ENCODE data around the gene PER2. TPM values are rescaled to one million over a fixed set of nuclear protein-coding genes. Genes with fewer than 3 reads are reported as not detected.

Gene PER2
- total RNA-seq, 4 donors from 2014 or later, result 24.3 to 105 (median 85.9) TPM

DNA sequence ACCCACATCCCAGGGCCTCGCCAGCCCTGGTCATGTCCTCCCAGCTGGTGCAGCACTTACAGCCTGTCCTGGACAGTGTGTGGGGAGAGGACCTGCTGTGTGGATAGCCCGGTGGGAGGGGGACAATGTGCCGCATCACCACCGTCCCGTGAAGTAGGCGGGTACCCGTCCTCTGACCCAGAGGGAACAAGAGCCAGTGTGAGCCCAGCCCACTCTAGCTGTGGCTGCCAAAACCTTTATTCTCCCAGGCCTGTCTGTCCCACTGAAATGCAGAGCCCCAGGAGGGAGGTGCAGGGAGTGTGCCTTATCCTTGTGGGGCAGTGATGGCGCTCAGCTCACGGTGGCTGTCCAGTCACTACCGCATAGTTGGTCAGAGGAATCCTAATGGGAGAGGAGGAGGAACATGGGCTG is 33.6 kb upstream of the PER2 start:
- DNase-seq (ENCODE audit: low spot score in 2 of 2), result peak; percentile 58 to 61
- WGBS, result 84% methylated on average over 10 of the region's 10 CpGs
- Histone ChIP-seq H3K27me3 (no peaks in the 10 kb centered on the region), H3K36me3 (peaks cover 14% of the 10 kb centered on the region), H3K9me3 (no peaks in the 10 kb centered on the region), H3K4me1 (peaks cover 21% of the 10 kb centered on the region), H3K27ac (no peak overlapping the region), H3K4me3 (no peak overlapping the region)
- TF ChIP-seq POLR2AphosphoS5 (IDR thresholded peaks at IDR 0.05) (no peak), EP300 (IDR thresholded peaks at IDR 0.05) (no peak), POLR2A (IDR thresholded peaks at IDR 0.05) (no peak)
- TF ChIP-seq, protein P1, sequence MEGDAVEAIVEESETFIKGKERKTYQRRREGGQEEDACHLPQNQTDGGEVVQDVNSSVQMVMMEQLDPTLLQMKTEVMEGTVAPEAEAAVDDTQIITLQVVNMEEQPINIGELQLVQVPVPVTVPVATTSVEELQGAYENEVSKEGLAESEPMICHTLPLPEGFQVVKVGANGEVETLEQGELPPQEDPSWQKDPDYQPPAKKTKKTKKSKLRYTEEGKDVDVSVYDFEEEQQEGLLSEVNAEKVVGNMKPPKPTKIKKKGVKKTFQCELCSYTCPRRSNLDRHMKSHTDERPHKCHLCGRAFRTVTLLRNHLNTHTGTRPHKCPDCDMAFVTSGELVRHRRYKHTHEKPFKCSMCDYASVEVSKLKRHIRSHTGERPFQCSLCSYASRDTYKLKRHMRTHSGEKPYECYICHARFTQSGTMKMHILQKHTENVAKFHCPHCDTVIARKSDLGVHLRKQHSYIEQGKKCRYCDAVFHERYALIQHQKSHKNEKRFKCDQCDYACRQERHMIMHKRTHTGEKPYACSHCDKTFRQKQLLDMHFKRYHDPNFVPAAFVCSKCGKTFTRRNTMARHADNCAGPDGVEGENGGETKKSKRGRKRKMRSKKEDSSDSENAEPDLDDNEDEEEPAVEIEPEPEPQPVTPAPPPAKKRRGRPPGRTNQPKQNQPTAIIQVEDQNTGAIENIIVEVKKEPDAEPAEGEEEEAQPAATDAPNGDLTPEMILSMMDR (IDR thresholded peaks at IDR 0.05), result no peak

DNA sequence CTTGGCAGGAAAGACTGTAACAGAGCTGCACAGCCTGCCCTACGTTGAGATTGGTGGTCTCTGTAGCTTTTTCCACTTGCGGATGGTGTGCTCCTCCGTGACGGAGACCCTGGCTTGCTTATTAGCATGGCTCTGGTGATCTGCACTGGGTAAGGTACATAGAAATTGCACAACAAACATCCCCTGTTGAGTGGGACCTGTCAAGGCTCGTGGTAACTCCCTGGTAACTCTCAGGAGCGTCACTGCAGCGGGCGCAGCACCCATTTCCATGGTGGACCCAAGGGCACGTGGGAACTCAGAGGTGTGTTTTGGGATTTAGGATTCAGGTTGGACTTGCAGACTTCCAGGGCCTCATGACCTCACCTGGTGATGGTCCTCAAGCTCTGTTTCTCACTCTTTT is 33.1 kb upstream of the PER2 start:
- peaks cover 21% of the 10 kb centered on the region for H3K4me1 ChIP-seq
- H3K9me3 ChIP-seq, result no peaks in the 10 kb centered on the region
- peaks cover 10% of the 10 kb centered on the region for H3K36me3 ChIP-seq
- DNase-seq (ENCODE audit: low spot score in 2 of 2), result peak; percentile 50 to 55
- 73% methylated on average over 9 of the region's 9 CpGs for WGBS
- no peak overlapping the region for H3K27ac ChIP-seq
- H3K27me3 ChIP-seq, result no peaks in the 10 kb centered on the region
- TF ChIP-seq POLR2AphosphoS5 (IDR thresholded peaks at IDR 0.05) (no peak), EP300 (IDR thresholded peaks at IDR 0.05) (no peak), POLR2A (IDR thresholded peaks at IDR 0.05) (no peak)
- TF ChIP-seq, protein P1 (IDR thresholded peaks at IDR 0.05), result no peak
- peak overlapping the region; percentile 93 for H3K4me3 ChIP-seq

DNA sequence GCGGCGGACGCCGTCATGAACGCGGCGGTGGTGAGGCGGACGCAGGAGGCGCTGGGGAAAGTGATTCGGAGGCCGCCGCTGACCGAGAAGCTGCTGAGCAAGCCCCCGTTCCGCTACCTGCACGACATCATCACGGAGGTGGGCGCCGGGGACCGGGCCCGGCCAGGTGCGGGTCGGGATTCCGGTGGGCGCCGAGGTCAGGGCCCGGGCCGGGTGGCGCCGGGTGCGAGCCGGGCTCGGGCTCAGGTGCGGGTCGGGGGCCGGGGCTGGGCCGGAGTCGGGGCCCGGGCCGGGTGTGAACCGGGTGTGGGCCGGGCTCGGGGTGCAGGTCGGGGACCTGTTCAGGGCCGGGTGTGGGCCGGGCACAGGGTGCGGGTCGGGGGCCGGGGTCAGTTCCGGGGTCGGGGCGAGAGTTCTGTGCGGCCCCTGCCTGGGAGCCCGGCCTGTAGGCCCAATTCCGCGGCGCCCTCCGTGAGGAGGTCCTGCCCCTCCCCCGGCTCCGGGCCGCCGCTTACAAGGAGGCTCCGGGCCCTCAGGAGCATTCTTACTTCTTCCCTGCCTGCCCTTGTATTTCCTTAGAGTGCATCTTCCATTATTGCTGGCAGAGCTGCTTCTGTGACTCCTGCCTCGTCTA is 32.4 kb upstream of the PER2 start:
- Histone ChIP-seq H3K36me3 (peaks cover 3% of the 10 kb centered on the region), H3K4me1 (peaks cover 21% of the 10 kb centered on the region), H3K9me3 (no peaks in the 10 kb centered on the region), H3K27ac (peak overlapping the region; percentile 75), H3K4me3 (peak overlapping the region; percentile 93), H3K27me3 (no peaks in the 10 kb centered on the region)
- TF ChIP-seq POLR2A (IDR thresholded peaks at IDR 0.05) (no peak), POLR2AphosphoS5 (IDR thresholded peaks at IDR 0.05) (no peak), EP300 (IDR thresholded peaks at IDR 0.05) (no peak)
- TF ChIP-seq, protein P1 (IDR thresholded peaks at IDR 0.05), result no peak
- DNase-seq (ENCODE audit: low spot score in 2 of 2), result peak; percentile 70 to 82
- WGBS, result 1% methylated on average over 22 of the region's 65 CpGs

DNA sequence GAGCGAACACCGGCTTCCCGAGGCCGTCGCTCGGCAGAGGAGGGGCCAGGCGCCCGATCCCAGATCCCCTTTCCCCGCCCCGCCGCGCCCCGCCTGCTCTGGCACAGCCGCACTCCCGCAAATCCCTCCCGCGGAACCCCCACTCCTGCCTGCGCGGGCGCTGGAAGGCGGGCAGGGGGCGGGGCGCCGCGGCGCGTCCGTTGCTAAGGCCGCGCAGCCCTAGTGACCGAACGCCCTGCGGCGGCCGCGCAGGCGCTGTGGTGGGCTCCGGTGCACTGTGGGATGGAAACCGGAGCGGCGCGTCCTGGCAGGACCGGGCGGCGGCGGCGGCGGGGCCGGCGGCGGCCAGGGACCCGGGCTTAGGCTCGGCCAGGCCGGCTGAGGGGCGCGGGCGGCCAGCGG is 31.8 kb upstream of the PER2 start, which contains the start of gene TRAF3IP1:
TSS of gene TRAF3IP1 (plus strand) at position 273 of the 402 bp plus-strand sequence. CDS start 145 bp downstream, outside the sequence.
- Histone ChIP-seq H3K4me1 (peaks cover 21% of the 10 kb centered on the region), H3K36me3 (no peaks in the 10 kb centered on the region), H3K27me3 (no peaks in the 10 kb centered on the region), H3K27ac (peak within 1 kb of the TSS; percentile 75), H3K9me3 (no peaks in the 10 kb centered on the region), H3K4me3 (peak within 1 kb of the TSS; percentile 93)
- WGBS, result 0% methylated on average over 3 of the region's 58 CpGs
- peak; percentile 94 to 96 for DNase-seq (ENCODE audit: low spot score in 2 of 2)
- TF ChIP-seq POLR2AphosphoS5 (IDR thresholded peaks at IDR 0.05) (no peak), EP300 (IDR thresholded peaks at IDR 0.05) (no peak), POLR2A (IDR thresholded peaks at IDR 0.05) (no peak)
- TF ChIP-seq, protein P1 (IDR thresholded peaks at IDR 0.05), result no peak

DNA sequence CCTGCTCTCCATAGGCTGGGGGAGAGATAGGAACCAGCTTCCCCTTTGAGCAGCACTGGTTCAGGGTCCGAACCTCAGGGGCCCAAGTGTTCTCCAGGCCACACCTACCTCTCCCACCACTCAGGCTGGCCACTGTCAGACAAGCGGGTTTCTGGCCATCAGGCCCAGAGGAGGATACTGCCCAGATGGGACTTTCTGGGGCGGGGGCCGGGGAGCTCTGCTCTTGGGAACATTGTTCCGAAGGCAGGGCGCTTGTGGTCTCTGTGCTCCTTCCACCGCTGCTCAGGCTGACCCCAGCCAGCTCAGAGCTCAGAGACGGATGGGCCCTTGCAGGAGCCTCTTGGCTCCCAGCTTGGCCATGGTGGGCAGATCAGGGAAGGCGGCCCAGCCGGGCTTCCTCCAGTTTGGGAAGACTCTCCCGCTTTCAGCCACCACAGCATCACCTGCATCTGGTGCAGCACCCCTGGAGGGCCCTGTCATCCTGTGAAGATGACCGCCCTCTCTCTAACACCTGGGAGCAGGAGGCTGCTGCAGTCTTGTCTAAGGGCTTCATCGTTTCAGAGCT is 26.7 kb upstream of the PER2 start:
- Histone ChIP-seq H3K27ac (no peak overlapping the region), H3K36me3 (no peaks in the 10 kb centered on the region), H3K27me3 (no peaks in the 10 kb centered on the region), H3K4me1 (peaks cover 6% of the 10 kb centered on the region), H3K9me3 (no peaks in the 10 kb centered on the region), H3K4me3 (no peak overlapping the region)
- WGBS, result 97% methylated on average over 9 of the region's 13 CpGs
- TF ChIP-seq, protein P1 (IDR thresholded peaks at IDR 0.05), result no peak
- TF ChIP-seq POLR2A (IDR thresholded peaks at IDR 0.05) (no peak), EP300 (IDR thresholded peaks at IDR 0.05) (no peak), POLR2AphosphoS5 (IDR thresholded peaks at IDR 0.05) (no peak)
- peak in 1 of 2 donors; percentile 50 for DNase-seq (ENCODE audit: low spot score in 2 of 2)
